Measurements from ENCODE around the gene TSPAN2.

The TSPAN2 gene

DNA sequence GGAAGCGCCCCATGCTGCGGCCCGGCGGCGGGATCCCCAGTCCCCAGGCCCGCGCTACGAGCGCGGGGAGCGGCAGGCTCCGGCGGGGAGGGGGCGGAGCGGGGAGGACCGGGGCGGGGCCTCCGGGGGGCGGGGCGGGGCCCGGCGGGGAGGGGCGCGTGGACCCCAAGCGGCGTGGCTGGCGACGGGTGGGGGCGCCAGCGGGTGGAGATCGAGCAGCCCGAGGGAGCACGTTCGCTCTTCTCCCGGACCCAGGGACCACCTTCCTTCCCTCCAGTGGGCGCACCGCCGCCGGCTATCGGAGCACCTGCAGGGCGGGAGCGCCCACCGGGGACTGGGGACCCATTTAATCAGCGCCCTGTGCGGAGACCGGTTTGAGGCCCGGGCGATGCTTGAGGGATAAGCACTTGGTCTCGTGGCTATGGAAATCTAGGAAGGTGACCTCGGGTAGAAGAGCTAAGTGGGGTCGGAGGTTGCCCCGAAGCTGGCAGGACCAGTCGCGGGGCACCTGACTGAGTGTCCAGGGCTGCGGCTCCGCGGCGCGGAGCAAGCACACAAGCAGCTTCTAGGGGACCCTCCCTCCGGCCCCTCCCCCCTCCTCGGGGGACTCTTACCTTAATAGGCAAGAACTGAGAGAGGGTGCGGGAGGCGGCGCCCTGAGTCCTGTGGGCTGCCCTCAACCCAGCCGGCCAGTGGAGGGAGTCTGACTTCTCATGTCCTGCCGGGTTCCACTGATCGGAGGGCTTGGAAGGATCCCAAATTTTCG is at the start of gene TSPAN2:
Gene TSPAN2, minus strand, starts transcription at position 84 of the 766 bp plus-strand sequence. Its CDS starts 71 bp downstream, at position 13.
- H3K4me3 ChIP-seq (ENCODE audit: low read length) = peak within 1 kb of the TSS; percentile 92
- H3K4me1 ChIP-seq (ENCODE audit: control insufficient read depth, low read depth, low read length) = peaks cover 10% of the 10 kb centered on the region
- no peak within 1 kb of the TSS for H3K27ac ChIP-seq (ENCODE audit: low read length)
- peak within 1 kb of the TSS; percentile 93 for H3K9ac ChIP-seq (ENCODE audit: low read length)
- H3K36me3 ChIP-seq (ENCODE audit: control insufficient read depth, low read depth, low read length) = no peaks in the 10 kb centered on the region
- H3K27me3 ChIP-seq (ENCODE audit: control insufficient read depth, insufficient read depth, low read length) = peaks cover 8% of the 10 kb centered on the region
- no peaks in the 10 kb centered on the region for H3K9me3 ChIP-seq (ENCODE audit: control insufficient read depth, low read depth, low read length)

DNA sequence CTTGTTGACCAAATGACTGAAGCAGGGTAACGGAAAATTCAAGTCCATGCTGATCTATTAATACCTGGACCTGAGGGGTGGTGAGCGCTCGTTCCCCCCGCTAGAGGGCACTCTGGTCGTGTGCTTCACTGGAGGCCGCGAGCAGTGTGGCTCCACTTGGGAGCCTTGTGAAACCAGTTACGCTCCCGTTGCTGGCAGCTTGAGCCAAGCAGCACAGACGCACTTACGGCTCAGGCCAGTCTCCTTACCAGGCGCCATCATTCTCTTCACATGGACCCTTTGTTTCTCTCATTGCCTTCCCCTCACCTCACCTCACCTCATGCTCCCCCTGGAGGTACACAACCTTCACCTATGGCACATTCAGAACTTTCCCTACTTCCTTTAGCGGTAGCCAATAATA is 49.7 kb upstream of the TSPAN2 start:
- Histone ChIP-seq H3K27me3 (ENCODE audit: control insufficient read depth, insufficient read depth, low read length) (no peaks in the 10 kb centered on the region), H3K9ac (ENCODE audit: low read length) (no peak overlapping the region), H3K9me3 (ENCODE audit: control insufficient read depth, low read depth, low read length) (no peaks in the 10 kb centered on the region), H3K27ac (ENCODE audit: low read length) (no peak overlapping the region), H3K4me3 (ENCODE audit: low read length) (no peak overlapping the region), H3K4me1 (ENCODE audit: control insufficient read depth, low read depth, low read length) (no peaks in the 10 kb centered on the region), H3K36me3 (ENCODE audit: control insufficient read depth, low read depth, low read length) (no peaks in the 10 kb centered on the region)

DNA sequence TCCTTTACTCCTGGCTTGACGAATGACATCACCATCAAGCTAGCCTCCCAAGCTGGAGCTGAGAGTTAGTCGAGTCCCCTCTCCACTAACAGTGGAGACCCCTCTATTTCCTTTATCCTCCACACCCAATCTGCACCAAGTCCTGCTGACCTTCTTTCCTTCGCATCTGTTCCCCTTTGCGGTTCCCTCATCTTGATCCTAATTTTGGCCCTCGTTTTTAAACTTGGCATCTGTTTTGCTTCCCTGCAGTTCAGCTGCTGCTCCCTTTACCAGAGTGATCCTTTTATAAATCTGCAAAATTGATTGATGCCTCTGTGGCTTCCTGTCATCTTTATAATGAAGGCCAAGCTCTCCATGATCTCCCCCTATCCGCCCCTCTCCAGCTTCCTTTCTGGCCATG is 49.0 kb upstream of the TSPAN2 start:
- Histone ChIP-seq H3K27me3 (ENCODE audit: control insufficient read depth, insufficient read depth, low read length) (no peaks in the 10 kb centered on the region), H3K4me3 (ENCODE audit: low read length) (no peak overlapping the region), H3K4me1 (ENCODE audit: control insufficient read depth, low read depth, low read length) (no peaks in the 10 kb centered on the region), H3K36me3 (ENCODE audit: control insufficient read depth, low read depth, low read length) (no peaks in the 10 kb centered on the region), H3K27ac (ENCODE audit: low read length) (no peak overlapping the region), H3K9ac (ENCODE audit: low read length) (no peak overlapping the region), H3K9me3 (ENCODE audit: control insufficient read depth, low read depth, low read length) (no peaks in the 10 kb centered on the region)

DNA sequence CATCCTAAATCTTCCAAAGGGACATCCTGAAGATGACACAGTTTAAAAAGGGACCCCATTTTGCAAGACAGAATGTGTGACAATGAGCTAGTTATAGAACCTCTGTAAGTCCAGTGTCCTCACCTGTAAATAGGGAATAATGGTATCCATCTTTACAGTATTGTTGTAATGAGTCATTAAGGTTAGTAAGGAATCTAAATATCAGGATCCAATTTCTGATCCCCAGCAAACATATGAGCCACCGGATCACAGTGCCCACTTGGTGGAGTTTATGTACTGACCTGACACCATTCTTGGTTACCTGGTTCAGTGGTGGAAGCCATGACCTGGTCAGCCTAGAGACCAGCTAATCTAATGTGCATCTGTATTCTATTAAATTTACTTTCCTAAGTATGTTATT is 47.9 kb upstream of the TSPAN2 start:
- Histone ChIP-seq H3K27me3 (ENCODE audit: control insufficient read depth, insufficient read depth, low read length) (no peaks in the 10 kb centered on the region), H3K36me3 (ENCODE audit: control insufficient read depth, low read depth, low read length) (no peaks in the 10 kb centered on the region), H3K9me3 (ENCODE audit: control insufficient read depth, low read depth, low read length) (no peaks in the 10 kb centered on the region), H3K27ac (ENCODE audit: low read length) (no peak overlapping the region), H3K4me3 (ENCODE audit: low read length) (no peak overlapping the region), H3K4me1 (ENCODE audit: control insufficient read depth, low read depth, low read length) (no peaks in the 10 kb centered on the region), H3K9ac (ENCODE audit: low read length) (no peak overlapping the region)

GRCh38 chr1:115136706-115137105 is 47.4 kb upstream of the TSPAN2 start:
- H3K27ac ChIP-seq (ENCODE audit: low read length) = no peak overlapping the region

DNA sequence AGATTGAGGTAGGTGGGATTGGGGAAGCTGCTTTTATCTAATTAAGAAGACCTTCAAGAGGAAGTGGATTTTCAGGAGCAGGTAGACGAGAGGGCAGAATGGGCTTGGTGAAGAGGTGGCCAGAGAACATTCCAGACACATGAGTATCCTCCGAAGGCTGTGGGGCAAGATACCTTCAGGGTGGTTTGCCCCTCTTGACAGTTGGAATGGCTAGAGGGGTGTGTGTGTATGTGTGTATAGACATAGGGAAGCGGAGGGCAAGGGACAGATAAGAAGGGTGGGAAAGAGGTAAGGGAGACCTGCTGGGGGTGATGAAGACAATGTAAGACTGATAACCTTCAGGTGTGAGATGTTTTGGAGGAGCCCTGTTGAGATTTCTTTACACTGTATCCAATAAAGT is 46.8 kb upstream of the TSPAN2 start:
- Histone ChIP-seq H3K36me3 (ENCODE audit: control insufficient read depth, low read depth, low read length) (no peaks in the 10 kb centered on the region), H3K4me3 (ENCODE audit: low read length) (no peak overlapping the region), H3K27ac (ENCODE audit: low read length) (no peak overlapping the region), H3K9me3 (ENCODE audit: control insufficient read depth, low read depth, low read length) (no peaks in the 10 kb centered on the region), H3K9ac (ENCODE audit: low read length) (no peak overlapping the region), H3K27me3 (ENCODE audit: control insufficient read depth, insufficient read depth, low read length) (no peaks in the 10 kb centered on the region), H3K4me1 (ENCODE audit: control insufficient read depth, low read depth, low read length) (no peaks in the 10 kb centered on the region)

More at GRCh38 chr1:115136706-115137105, 47.4 kb upstream of the TSPAN2 start:
- H3K27me3 ChIP-seq (ENCODE audit: control insufficient read depth, insufficient read depth, low read length) = no peaks in the 10 kb centered on the region
- no peaks in the 10 kb centered on the region for H3K36me3 ChIP-seq (ENCODE audit: control insufficient read depth, low read depth, low read length)
- no peak overlapping the region for H3K4me3 ChIP-seq (ENCODE audit: low read length)
- no peak overlapping the region for H3K9ac ChIP-seq (ENCODE audit: low read length)
- H3K9me3 ChIP-seq (ENCODE audit: control insufficient read depth, low read depth, low read length) = no peaks in the 10 kb centered on the region
- H3K4me1 ChIP-seq (ENCODE audit: control insufficient read depth, low read depth, low read length) = no peaks in the 10 kb centered on the region

DNA sequence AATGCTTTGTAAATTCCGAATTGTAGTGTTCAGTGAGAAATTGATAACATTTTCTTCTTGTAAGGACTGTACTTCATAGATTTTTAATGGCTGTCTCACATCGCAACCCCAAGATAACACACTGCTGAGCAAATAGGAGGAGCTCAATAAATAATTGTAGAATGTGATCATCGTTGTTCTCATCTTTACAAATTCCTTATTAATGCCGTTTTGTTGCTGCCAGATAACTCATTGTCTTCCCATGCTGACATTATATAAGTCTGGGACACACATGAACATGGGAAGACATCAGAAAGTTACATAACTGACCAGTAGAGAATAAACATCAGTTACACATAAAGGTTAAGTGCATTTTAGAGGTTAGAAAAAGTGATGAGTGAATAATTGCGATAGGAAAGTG is 46.4 kb upstream of the TSPAN2 start:
- Histone ChIP-seq H3K27ac (ENCODE audit: low read length) (no peak overlapping the region), H3K9ac (ENCODE audit: low read length) (no peak overlapping the region), H3K27me3 (ENCODE audit: control insufficient read depth, insufficient read depth, low read length) (no peaks in the 10 kb centered on the region), H3K36me3 (ENCODE audit: control insufficient read depth, low read depth, low read length) (no peaks in the 10 kb centered on the region), H3K4me1 (ENCODE audit: control insufficient read depth, low read depth, low read length) (no peaks in the 10 kb centered on the region), H3K9me3 (ENCODE audit: control insufficient read depth, low read depth, low read length) (no peaks in the 10 kb centered on the region), H3K4me3 (ENCODE audit: low read length) (no peak overlapping the region)

GRCh38 chr1:115134850-115135480 is 45.7 kb upstream of the TSPAN2 start:
- H3K9me3 ChIP-seq (ENCODE audit: control insufficient read depth, low read depth, low read length) = no peaks in the 10 kb centered on the region
- H3K9ac ChIP-seq (ENCODE audit: low read length) = no peak overlapping the region
- H3K4me3 ChIP-seq (ENCODE audit: low read length) = no peak overlapping the region
- no peak overlapping the region for H3K27ac ChIP-seq (ENCODE audit: low read length)
- H3K27me3 ChIP-seq (ENCODE audit: control insufficient read depth, insufficient read depth, low read length) = no peaks in the 10 kb centered on the region
- no peaks in the 10 kb centered on the region for H3K4me1 ChIP-seq (ENCODE audit: control insufficient read depth, low read depth, low read length)
- H3K36me3 ChIP-seq (ENCODE audit: control insufficient read depth, low read depth, low read length) = no peaks in the 10 kb centered on the region

DNA sequence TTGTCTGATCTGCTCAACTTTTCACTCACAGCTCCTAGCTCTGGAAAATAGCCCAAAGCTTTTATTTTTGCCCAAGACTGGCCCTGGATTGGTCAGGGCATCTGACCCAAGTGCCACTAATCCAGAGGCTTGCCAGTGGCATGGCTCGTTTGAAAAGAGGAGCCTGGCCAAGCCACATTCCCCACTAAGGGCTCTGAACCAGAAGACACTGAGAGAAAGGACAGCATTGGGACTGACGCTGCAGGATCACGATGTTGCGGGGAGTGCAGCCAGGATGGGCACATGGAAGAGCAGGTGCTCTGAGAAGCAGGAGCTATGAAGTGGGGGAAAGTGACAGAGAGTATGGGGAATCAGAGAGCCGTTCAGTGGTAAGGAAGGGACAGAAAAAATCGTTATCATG is 44.9 kb upstream of the TSPAN2 start:
- Histone ChIP-seq H3K9me3 (ENCODE audit: control insufficient read depth, low read depth, low read length) (no peaks in the 10 kb centered on the region), H3K27me3 (ENCODE audit: control insufficient read depth, insufficient read depth, low read length) (no peaks in the 10 kb centered on the region), H3K36me3 (ENCODE audit: control insufficient read depth, low read depth, low read length) (no peaks in the 10 kb centered on the region), H3K4me1 (ENCODE audit: control insufficient read depth, low read depth, low read length) (no peaks in the 10 kb centered on the region), H3K4me3 (ENCODE audit: low read length) (no peak overlapping the region), H3K9ac (ENCODE audit: low read length) (no peak overlapping the region), H3K27ac (ENCODE audit: low read length) (no peak overlapping the region)

GRCh38 chr1:115133440-115133839 is 44.1 kb upstream of the TSPAN2 start:
- H3K36me3 ChIP-seq (ENCODE audit: control insufficient read depth, low read depth, low read length) = no peaks in the 10 kb centered on the region
- no peak overlapping the region for H3K27ac ChIP-seq (ENCODE audit: low read length)
- H3K4me1 ChIP-seq (ENCODE audit: control insufficient read depth, low read depth, low read length) = no peaks in the 10 kb centered on the region
- no peaks in the 10 kb centered on the region for H3K27me3 ChIP-seq (ENCODE audit: control insufficient read depth, insufficient read depth, low read length)
- no peak overlapping the region for H3K4me3 ChIP-seq (ENCODE audit: low read length)
- H3K9ac ChIP-seq (ENCODE audit: low read length) = no peak overlapping the region
- no peaks in the 10 kb centered on the region for H3K9me3 ChIP-seq (ENCODE audit: control insufficient read depth, low read depth, low read length)

GRCh38 chr1:115130786-115131185 is 41.5 kb upstream of the TSPAN2 start:
- H3K9me3 ChIP-seq (ENCODE audit: control insufficient read depth, low read depth, low read length) = no peaks in the 10 kb centered on the region

More at GRCh38 chr1:115130786-115131185, 41.5 kb upstream of the TSPAN2 start:
- Histone ChIP-seq H3K9ac (ENCODE audit: low read length) (no peak overlapping the region), H3K4me3 (ENCODE audit: low read length) (no peak overlapping the region), H3K27me3 (ENCODE audit: control insufficient read depth, insufficient read depth, low read length) (no peaks in the 10 kb centered on the region), H3K27ac (ENCODE audit: low read length) (no peak overlapping the region), H3K36me3 (ENCODE audit: control insufficient read depth, low read depth, low read length) (no peaks in the 10 kb centered on the region), H3K4me1 (ENCODE audit: control insufficient read depth, low read depth, low read length) (no peaks in the 10 kb centered on the region)

All from iPS-18a (cell line).